HS-27A (cell line): ENCODE results near the gene ADAM10.

Experiments used
- DNase-seq: peaks from one replicate; pipeline ENCODE4 v3.0.0-alpha.2; 2012; ENCODE audit warnings: low read depth, missing footprints

The ADAM10 gene

DNA sequence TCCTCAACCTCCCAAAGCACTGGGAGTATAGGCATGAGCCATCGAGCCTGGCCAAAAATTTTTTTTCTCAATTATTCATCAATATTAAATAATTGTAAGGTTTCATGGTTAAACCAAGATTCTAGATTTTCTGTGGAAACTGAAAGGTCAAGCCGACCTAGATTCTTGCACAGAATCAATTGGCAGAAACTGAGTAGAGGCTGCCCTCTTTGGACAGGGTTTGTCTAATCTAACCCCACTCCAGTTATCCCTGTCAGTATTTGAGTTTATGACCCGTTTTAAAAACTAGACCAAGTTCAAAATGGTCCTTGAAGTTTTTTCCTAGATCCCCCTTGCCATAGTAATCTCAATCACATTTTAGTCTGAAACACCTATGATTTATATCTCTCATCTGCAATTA, 8.6 kb upstream of the ADAM10 start:
- DNase-seq = no peak

- no peak for DNase-seq
Measured at GRCh38 chr15:58755956-58756355, 6.4 kb upstream of the ADAM10 start.

GRCh38 chr15:58755350-58755749, 5.8 kb upstream of the ADAM10 start:
- no peak for DNase-seq

DNA sequence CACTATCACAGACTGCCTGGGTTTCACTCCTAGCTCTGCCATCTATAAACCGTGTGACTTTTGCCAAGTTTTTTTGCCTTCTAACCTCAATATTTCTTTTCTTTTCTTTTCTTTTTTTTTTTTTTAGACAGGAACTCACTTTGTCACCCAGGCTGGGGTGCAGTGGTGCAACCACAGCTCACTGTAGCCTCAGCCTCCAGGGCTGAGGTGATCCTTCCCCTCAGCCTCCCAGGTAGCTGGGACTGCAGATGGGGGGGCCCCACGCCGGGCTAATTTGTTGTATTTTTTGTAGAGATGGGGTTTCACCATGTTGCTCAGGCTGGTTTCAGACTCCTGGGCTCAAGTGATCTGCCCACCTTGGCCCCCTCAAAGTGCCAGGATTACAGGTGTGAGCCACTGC, 3.2 kb upstream of the ADAM10 start:
- no peak for DNase-seq

DNA sequence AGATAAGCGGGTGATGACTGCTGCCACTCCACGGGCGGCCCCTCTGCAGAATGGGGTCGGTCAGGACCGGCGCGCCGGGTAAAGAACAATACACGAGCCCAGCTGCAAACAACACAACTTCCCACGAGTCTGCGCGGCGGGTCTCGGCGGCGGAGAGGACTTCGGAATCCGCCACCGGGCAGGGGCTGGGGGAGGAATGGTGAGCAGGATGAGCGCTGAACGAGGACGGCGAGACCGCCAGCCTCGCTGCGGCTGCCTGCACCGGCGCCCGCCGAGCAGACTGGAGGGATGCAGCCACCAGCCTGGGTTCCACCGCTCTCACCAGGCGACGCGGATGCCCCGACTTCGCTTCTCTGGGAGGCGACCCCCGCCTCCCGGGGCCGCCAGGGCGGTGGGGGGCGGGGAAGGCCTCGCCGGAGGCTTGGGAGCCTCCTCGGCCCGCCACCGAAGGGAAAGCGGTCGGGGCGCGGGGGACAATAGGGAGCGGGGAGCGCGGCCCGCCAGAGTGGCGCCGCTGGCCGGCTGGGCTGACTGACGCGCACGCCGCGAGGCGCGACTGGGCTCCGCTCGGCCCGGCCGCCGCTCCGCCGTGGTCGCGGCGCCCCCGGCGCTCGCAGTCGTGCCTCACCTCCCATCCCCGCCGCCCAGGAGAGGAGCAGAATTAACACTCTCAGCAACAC, 515 bp downstream of the ADAM10 start:
- no peak for DNase-seq

DNA sequence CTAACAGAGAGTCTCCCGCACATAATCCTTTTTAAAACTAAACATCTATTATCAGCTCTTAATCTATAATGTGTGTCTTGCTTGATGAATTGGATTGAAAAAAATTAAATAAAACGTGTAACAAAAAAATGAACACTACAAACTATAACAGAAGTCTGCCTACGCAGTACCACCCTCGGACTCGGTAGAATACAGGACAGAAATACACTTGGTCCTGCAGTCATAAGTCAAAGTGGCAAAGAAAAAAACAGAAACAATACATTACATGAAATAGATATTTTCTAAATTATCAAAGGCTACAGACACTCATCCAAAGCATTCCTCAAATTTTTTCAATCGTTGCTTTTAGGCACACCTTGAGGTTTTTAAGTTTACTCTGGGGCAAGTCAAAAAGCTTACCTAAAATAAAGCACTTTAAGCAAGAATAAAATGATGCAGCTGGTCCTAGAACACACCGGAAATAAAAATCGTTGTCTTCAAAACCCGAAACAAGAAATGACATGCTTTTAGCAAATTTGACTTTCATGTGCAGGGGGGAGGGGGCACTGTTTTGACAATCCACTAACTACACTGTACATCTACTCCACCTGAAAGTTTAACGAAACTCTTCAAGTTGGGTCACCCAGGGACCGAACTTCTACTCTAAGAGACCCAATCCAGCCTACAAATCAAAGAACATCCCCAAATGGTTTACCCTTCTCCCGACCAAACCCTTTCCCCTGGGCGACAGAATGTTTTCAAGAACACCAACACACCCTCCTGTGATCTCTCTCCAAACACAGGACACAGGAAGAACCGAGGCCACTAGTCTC, 1.3 kb downstream of the ADAM10 start:
- no peak for DNase-seq

- DNase-seq = no peak
Measured at GRCh38 chr15:58746174-58746573, 3.3 kb downstream of the ADAM10 start.

- DNase-seq = no peak
Measured at GRCh38 chr15:58742819-58743502, 6.5 kb downstream of the ADAM10 start.

- DNase-seq = no peak
Measured at GRCh38 chr15:58742022-58742813, 7.3 kb downstream of the ADAM10 start.

GRCh38 chr15:58741032-58741431, 8.5 kb downstream of the ADAM10 start:
- DNase-seq = no peak

- no peak for DNase-seq
Measured at GRCh38 chr15:58740436-58740835, 9.1 kb downstream of the ADAM10 start.

- no peak for DNase-seq
Measured at GRCh38 chr15:58738046-58738707, 11.3 kb downstream of the ADAM10 start.

GRCh38 chr15:58737298-58737697, 12.2 kb downstream of the ADAM10 start:
- no peak for DNase-seq

DNA sequence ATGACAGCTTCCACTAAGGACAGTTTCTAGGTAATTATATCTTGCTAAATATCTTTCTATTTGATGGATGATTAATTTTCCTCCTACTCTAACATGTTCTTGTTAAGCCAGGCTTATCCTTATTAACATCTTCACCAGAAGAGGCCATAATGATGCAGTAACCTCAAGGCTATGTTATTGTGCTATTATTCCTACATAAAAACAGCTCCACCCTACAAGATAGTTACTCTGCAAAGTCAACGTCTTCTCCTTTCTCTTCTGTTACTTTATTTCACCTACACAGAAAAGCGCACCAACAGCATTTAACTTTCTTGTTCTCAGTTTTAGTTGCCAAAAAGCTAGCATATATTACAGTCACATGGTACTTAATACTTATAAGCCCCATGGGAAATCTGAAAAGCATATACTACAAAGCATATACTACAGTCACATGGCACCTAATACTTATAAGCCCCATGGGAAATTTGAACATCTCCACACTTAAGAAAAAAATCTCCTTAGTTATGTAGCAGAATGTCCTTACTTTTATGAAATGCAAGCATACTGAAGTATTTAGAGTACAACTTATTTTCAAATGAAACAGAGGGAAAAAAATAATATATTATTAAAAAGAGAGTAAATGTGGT, 13.4 kb downstream of the ADAM10 start:
- no peak for DNase-seq

GRCh38 chr15:58734859-58735258, 14.6 kb downstream of the ADAM10 start:
- no peak for DNase-seq

GRCh38 chr15:58732625-58733363, 16.7 kb downstream of the ADAM10 start:
- DNase-seq = no peak

DNA sequence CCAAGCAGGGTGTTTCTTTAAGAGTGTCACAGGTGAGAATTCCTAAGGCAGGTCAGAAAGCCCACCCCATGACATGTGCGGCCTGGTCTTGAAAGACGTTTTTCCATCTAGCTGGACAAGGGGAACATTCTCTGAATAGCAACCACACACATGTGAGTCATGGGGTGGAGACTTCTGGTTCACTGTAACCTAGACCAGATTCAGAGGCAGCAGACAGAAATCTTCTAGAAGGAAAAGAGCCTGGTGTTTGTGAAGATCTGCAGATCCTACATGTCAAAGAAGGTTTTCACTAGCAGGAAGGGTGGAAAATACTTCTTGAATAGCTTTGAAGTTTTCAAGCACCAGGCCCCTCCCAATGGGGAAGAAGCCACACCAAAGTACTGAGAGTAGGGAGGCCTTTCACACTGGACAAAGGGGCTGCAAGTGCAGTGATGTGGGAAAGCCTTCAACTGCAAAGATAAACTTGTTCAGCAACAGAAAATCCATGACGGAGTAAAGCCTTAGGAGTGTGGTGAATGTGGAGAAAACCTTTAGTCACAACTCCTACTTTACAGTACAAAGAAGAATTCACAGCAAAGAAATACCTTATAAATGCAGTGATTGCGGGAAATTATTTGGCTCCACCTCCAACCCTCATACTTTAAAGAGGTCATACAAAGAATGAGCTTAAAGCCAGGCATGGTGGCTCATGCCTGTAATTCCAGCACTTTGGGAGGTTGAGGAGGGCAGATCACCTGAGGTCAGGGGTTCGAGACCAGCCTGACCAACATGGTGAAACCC, 17.6 kb downstream of the ADAM10 start:
- DNase-seq = peak; percentile 79

DNA sequence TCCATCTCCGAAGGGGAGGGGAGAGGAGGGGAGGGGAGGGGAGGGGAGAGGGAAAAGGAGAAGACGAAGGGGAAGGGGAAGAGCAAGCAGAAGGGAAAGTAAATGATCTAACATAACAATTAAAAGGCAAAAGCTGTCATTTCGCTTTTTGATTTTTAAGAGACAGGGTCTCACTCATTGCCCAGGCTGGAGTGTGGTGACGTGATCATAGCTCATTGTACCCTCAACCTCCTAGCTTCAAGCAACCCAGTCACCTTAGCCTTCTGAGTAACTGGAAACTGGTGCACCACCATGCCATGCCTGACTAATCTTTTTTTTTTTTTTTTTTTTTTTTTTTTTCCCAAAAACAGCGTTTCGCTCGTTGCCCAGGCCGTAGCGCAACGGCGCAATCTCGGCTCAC, 22.6 kb downstream of the ADAM10 start:
- no peak for DNase-seq

- no peak for DNase-seq
Measured at GRCh38 chr15:58724466-58724865, 25.0 kb downstream of the ADAM10 start.

GRCh38 chr15:58717357-58717756, 32.1 kb downstream of the ADAM10 start:
- DNase-seq = no peak
